Motor neuron (in vitro differentiated cells): ENCODE measurements around the gene ERF. TPM values are rescaled to one million over a fixed set of nuclear protein-coding genes. Genes with fewer than 3 reads are reported as not detected.

ENCODE experiments used
- ATAC-seq, 8 experiments: fragments of 200-7000 bp; cut with Tn5 transposase; replicated peaks in 6 of 8; 2 replicates each; pipeline ENCODE4 v1.8.0; 2021; ENCODE audit warnings: mild to moderate bottlenecking in 8 of 8, moderate library complexity in 8 of 8
- H3K27ac ChIP-seq, 2 donors: fragments of 250-450 bp; sonication (Bioruptor Pico); 2 replicates each; pipeline ENCODE4 v1.9.0; 2021; ENCODE audit warnings: antibody characterized with exemption in 2 of 2, mild to moderate bottlenecking in 2 of 2, moderate library complexity in 1 of 2
- H3K4me1 ChIP-seq, 2 donors: fragments of 250-450 bp; sonication (Bioruptor Pico); replicated peaks in 1 of 2; 2 replicates each; pipeline ENCODE4 v1.6.1; 2021; ENCODE audit warnings: antibody characterized with exemption in 2 of 2, mild to moderate bottlenecking in 2 of 2, moderate library complexity in 1 of 2
- H3K4me3 ChIP-seq, 5 donors: fragments of 250-450 bp; sonication (Bioruptor Pico); 2 replicates each; pipeline ENCODE4 v1.9.0; 2021; ENCODE audit warnings: antibody characterized with exemption in 5 of 5, mild to moderate bottlenecking in 5 of 5, moderate library complexity in 4 of 5
- WGBS, 10 experiments: fragments of 450-650 bp; shearing (Covaris generic); methylation state at CpG; one replicate each; pipeline ENCODE4 v1.0.0; 2022; 5-methylcytosine and 5-hydroxymethylcytosine counted together
- in situ Hi-C, 9 experiments: fragments of 400-800 bp; cut with MboI; loops; one replicate each; pipeline ENCODE4 v1.15.0; 2021; ENCODE audit warnings: low sequenced_read_pairs in 9 of 9, low pct_unique_long_range_greater_than_20kb in 2 of 9; ENCODE audit not compliant: unreplicated experiment in 9 of 9
- total RNA-seq, 8 experiments: library from RNA; unstranded; fragments of 300-600 nt; gene quantifications; 2 replicates each; pipeline versions ENCODE4 v1.2.3 to v1.2.4, GENCODE V29; 2022

The ERF gene
- total RNA-seq, 8 experiments from 2014 or later: 8.4 to 55.4 (median 17.4) TPM

- in situ Hi-C loops: no loop called here
- ATAC-seq: no peak
- peaks cover 17 to 26% of the 10 kb centered on the region in 2 donors for H3K4me1 ChIP-seq
- H3K27ac ChIP-seq: no peak overlapping the region
- no peak overlapping the region for H3K4me3 ChIP-seq
- 85 to 100% (median 90%) methylated on average over 2 to 7 of the region's 10 CpGs; no CpG with 5 or more reads in 4 of the 10 experiments for WGBS, 10 experiments
Observed at GRCh38 chr19:42245231-42245630, 9.7 kb downstream of the ERF start.

DNA sequence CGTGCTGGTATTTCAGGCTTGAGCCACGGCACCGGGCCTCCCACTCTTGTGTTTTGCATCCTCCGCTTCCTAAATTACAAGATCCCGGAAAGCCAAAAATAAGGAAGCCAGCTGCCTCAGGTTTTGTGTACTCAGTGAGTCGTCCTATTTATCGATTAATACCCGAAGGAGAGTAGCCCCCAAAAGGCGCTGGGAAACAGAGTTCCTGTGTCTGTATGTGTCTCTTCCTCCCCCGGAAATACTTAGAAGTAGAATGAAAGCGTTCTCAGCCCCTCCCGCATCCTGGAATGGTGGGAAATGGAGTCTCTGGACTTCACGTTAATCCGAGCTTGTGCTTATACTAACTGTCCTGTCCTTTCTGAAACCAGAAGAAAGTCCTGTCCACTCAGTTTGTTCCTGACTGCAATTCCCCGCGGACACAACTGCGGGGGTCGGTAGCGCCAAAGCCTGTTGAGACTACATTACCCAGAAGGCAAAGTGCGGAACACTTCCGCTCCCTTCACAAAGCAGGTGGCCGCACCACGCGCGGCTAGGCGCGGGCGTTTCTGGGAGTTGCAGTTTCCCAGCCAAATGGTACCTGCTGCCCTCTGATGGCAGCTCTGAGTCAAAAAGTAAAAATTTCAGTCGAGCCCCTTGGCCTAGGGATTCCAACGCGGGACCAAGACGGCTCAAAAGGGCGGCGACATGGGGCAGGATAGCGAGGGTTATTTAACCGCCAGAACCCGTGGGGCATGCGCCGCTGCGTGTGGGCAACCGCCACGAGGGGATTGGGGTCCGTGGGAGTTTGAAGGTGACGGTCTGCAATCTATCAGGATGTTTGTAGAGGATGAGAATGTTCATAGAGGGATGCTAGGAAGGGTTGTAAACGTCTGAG is 10.3 kb downstream of the ERF start:
- peak; percentile 12 to 44 (median 16) for ATAC-seq
- 1 to 50% (median 8%) methylated on average over 2 to 24 of the region's 45 CpGs; no CpG with 5 or more reads in 2 of the 10 experiments for WGBS, 10 experiments
- in situ Hi-C loops: no loop called here
- peak overlapping the region; percentile 26 to 77 (median 32) for H3K4me3 ChIP-seq
- peak overlapping the region; percentile 40 to 54 for H3K27ac ChIP-seq
- peaks cover 17 to 26% of the 10 kb centered on the region in 2 donors for H3K4me1 ChIP-seq

- in situ Hi-C loops: no loop called here
- ATAC-seq: peak; percentile 70 to 88 (median 86)
- Histone ChIP-seq H3K4me1 (peaks cover 17 to 26% of the 10 kb centered on the region in 2 donors), H3K27ac (peak within 1 kb of the TSS; percentile 88 to 92), H3K4me3 (peak within 1 kb of the TSS; percentile 65 to 82 (median 79))
- WGBS, 10 experiments: 0 to 3% (median 0%) methylated on average over 4 to 30 of the region's 76 CpGs; no CpG with 5 or more reads in 2 of the 10 experiments
Observed at GRCh38 chr19:42242512-42243409, 12.2 kb downstream of the ERF start, which contains the start of gene GSK3A. TSS of gene GSK3A (minus strand) at chr19:42242602. CDS start at chr19:42242465, 137 bp downstream.

DNA sequence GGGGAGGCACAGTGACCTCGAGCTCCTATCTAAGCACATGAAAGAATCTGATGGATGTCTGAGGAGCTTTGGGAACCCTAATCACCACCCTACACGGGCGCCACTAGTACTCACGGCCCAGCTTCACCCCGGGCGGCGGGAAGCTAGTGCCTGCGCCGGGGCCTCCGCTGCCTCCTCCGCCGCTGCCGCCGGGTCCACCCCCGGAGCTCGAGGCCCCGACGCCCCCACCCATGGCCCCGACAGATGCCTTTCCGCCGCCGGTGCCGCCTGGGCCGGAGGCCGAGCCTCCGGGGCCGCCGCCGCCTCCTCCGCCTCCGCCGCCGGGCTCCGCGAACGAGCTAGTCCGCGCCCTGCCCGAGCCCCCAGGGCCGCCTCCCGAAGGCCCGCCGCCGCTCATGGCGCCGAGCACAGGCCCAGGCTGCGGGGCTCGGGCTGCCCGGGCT is 12.8 kb downstream of the ERF start:
- Histone ChIP-seq H3K4me1 (peaks cover 17 to 26% of the 10 kb centered on the region in 2 donors), H3K27ac (peak overlapping the region; percentile 88 to 92), H3K4me3 (peak overlapping the region; percentile 65 to 82 (median 79))
- in situ Hi-C loops: no loop called here
- WGBS, 10 experiments: 0% methylated on average over 1 to 4 of the region's 49 CpGs; no CpG with 5 or more reads in 5 of the 10 experiments
- peak in 2 of 8 experiments; percentile 0 for ATAC-seq

DNA sequence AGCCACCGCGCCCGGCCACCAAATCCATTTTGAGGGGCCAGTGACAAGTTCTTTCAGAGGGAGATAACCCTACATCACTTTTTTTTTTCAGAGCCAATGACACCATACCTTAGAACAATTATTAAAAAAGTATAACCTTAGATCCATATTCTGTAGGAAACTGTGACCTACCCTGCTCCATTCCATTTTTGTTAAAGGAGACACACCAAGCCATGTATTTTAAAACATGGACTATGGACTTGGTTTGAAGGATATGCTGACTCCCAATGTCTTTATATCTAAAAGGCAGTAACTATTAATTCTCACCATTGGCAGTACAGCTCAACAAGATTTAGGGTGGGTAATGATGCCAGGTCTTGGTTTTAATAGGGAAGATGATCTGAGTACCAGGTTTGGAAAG is 13.6 kb downstream of the ERF start:
- peaks cover 17 to 22% of the 10 kb centered on the region in 2 donors for H3K4me1 ChIP-seq
- in situ Hi-C loops: no loop called here
- no peak for ATAC-seq
- H3K27ac ChIP-seq: no peak overlapping the region
- H3K4me3 ChIP-seq: peak overlapping the region; percentile 65 to 82 (median 79)
- 80 to 100% (median 98%) methylated on average over 1 to 3 of the region's 3 CpGs; no CpG with 5 or more reads in 6 of the 10 experiments for WGBS, 10 experiments

GRCh38 chr19:42239544-42240220 is 15.2 kb downstream of the ERF start:
- H3K27ac ChIP-seq: no peak overlapping the region
- 87 to 100% (median 95%) methylated on average over 3 to 5 of the region's 10 CpGs; no CpG with 5 or more reads in 5 of the 10 experiments for WGBS, 10 experiments
- H3K4me3 ChIP-seq: no peak overlapping the region
- H3K4me1 ChIP-seq: peaks cover 15 to 17% of the 10 kb centered on the region in 2 donors
- in situ Hi-C loops: no loop called here
- ATAC-seq: no peak

DNA sequence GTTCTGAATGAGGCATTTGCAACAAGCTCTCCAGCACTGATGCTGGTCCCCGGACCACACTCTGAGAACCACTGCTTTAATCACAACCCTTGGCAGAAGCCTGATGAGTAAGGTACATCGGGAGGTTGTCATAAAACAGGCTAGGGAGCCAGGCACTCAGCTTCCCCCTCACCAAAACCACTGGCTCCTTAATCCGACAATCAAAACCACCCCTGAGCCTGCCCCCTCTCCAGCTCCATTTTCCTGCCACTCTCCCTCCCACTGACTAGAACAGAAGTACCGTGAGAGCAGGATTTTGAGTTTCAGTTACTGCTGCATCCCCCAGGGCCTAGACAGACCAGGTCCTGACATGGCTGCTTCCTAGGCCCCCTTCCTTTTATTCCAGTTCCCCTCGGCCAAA is 19.7 kb downstream of the ERF start:
- H3K27ac ChIP-seq: no peak overlapping the region
- whole genome bisulfite sequencing, 10 experiments: 0 to 100% (median 78%) methylated on average over 1 to 4 of the region's 5 CpGs; no CpG with 5 or more reads in 3 of the 10 experiments
- ATAC-seq: no peak
- in situ Hi-C loops: no loop called here
- H3K4me1 ChIP-seq: no peaks in the 10 kb centered on the region
- no peak overlapping the region for H3K4me3 ChIP-seq

GRCh38 chr19:42234364-42234763 is 20.6 kb downstream of the ERF start:
- ATAC-seq: no peak
- 80 to 100% (median 100%) methylated on average over 1 to 6 of the region's 11 CpGs; no CpG with 5 or more reads in 2 of the 10 experiments for WGBS, 10 experiments
- Histone ChIP-seq H3K4me3 (no peak overlapping the region), H3K4me1 (peaks cover 0 to 3% of the 10 kb centered on the region in 2 donors), H3K27ac (no peak overlapping the region)
- in situ Hi-C loops: no loop called here

DNA sequence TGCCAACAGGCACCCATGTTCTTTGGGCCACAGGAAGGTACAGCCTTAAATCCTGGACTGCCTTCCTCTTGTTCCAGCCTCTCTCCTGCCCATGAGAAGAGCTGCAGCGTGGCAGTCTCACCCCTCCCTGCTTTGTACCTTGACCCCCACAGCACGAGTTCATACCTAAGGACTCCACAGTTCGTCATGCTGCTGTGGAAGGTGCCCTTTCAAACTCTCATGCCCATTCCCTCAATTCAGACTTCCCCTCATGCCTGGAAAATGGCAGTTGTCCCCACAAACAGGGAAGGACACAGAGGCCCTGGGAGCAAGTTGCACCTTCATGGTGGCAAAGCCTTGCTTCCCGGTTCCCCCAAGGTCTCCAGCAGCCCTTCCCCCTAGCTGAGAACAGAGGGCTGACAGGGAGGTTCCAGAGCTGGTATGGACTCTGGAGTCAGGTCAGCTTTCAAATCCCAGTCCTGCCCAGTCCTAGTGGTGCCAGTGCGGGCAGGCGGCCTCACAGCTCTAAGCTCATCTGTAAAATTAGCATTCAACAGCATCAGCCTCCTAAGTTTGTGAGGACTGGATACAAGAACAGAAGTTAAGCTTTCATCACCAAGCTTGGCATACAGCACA is 21.1 kb downstream of the ERF start:
- WGBS, 10 experiments: 60 to 100% (median 95%) methylated on average over 1 to 6 of the region's 6 CpGs; no CpG with 5 or more reads in 5 of the 10 experiments
- H3K4me3 ChIP-seq: no peak overlapping the region
- H3K27ac ChIP-seq: no peak overlapping the region
- in situ Hi-C loops: no loop called here
- ATAC-seq: no peak
- H3K4me1 ChIP-seq: peaks cover 0 to 3% of the 10 kb centered on the region in 2 donors

DNA sequence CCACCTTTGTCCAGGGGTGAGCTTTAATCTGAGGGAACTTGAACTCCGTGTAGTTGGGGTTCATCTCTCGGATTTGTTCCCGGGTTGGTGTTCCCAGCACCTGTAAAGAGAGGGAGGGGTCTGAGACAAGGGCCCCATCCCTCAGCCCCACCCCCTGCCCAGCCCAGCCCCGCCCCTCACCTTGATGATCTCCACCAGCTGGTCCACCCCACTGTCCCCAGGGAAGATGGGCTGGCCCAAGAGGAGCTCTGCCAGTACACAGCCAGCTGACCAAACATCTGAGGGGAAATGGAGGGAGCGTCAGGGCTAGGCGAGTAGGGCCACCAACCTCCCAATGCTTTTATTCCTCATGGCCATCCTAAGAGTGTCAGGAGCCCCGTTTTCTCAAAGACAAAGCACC is 21.8 kb downstream of the ERF start:
- WGBS, 10 experiments: 83 to 100% methylated on average over 1 of the region's 7 CpGs; no CpG with 5 or more reads in 8 of the 10 experiments
- Histone ChIP-seq H3K4me3 (no peak overlapping the region), H3K27ac (no peak overlapping the region), H3K4me1 (peaks cover 0 to 3% of the 10 kb centered on the region in 2 donors)
- ATAC-seq: no peak
- in situ Hi-C loops: no loop called here

DNA sequence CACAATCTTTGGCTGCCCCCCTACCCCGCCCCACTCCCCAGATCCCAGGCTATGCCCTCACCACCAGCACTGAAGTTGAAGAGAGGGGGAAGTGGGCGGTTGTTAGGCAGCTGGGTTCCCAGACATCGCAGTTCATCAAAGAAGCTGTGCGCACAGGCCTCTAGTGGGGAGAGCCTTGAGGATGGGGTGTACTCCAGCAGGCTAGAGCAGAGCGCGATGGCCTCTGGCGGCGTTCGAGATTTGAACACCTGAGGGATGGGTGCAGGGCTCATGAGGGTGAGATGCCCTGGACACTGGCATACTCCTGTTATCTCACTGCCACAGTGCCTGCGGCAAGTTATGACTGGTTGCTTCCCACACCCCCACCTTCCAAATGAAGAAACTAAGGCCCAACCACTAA is 22.5 kb downstream of the ERF start:
- 86 to 94% (median 91%) methylated on average over 2 to 3 of the region's 10 CpGs; no CpG with 5 or more reads in 6 of the 10 experiments for WGBS, 10 experiments
- ATAC-seq: peak in 1 of 8 experiments; percentile 14
- Histone ChIP-seq H3K4me1 (peaks cover 0 to 3% of the 10 kb centered on the region in 2 donors), H3K4me3 (no peak overlapping the region), H3K27ac (no peak overlapping the region)
- in situ Hi-C loops: no loop called here

- H3K27ac ChIP-seq: no peak overlapping the region
- 100% methylated on average over 1 to 2 of the region's 4 CpGs; no CpG with 5 or more reads in 5 of the 10 experiments for WGBS, 10 experiments
- peaks cover 0 to 3% of the 10 kb centered on the region in 2 donors for H3K4me1 ChIP-seq
- no peak overlapping the region for H3K4me3 ChIP-seq
- in situ Hi-C loops: no loop called here
- ATAC-seq: peak in 2 of 8 experiments; percentile 14 to 21
Observed at GRCh38 chr19:42230571-42230970, 24.4 kb downstream of the ERF start.
